Astrocyte (in vitro differentiated cells and primary cell): Measurements from ENCODE around the gene MED13L. TPM values are rescaled to one million over a fixed set of nuclear protein-coding genes. Genes with fewer than 3 reads are reported as not detected.

Experiments
- DNase-seq: peaks from one replicate; pipeline ENCODE4 v3.0.0-alpha.2; 2010; ENCODE audit warnings: low read depth
- FAIRE-seq: peaks from 2 replicates; lab custom pipeline; 2011; peaks lifted over from hg19 to GRCh38; lab: Jason Lieb, UNC
- H2AFZ ChIP-seq: 2 replicates; pipeline ENCODE4 v1.6.0; 2012; ENCODE audit warnings: low read depth, low read length, inconsistent platforms
- H3K27ac ChIP-seq: 2 replicates; pipeline ENCODE4 v1.5.1; 2011; ENCODE audit warnings: low read depth, low read length, inconsistent platforms
- H3K27me3 ChIP-seq: 2 replicates; pipeline ENCODE4 v1.6.0; 2011; ENCODE audit warnings: low read length, inconsistent platforms; ENCODE audit not compliant: insufficient read depth
- H3K36me3 ChIP-seq: 2 replicates; pipeline ENCODE4 v1.5.1; 2011; ENCODE audit warnings: low read length, inconsistent platforms; ENCODE audit not compliant: insufficient read depth
- H3K4me1 ChIP-seq: 2 replicates; pipeline ENCODE4 v1.5.1; 2011; ENCODE audit warnings: low read length, inconsistent platforms; ENCODE audit not compliant: insufficient read depth
- H3K4me2 ChIP-seq: 2 replicates; pipeline ENCODE4 v1.6.0; 2012; ENCODE audit warnings: low read length, inconsistent platforms
- H3K4me3 ChIP-seq: 2 replicates; pipeline ENCODE4 v1.5.1; 2011; ENCODE audit warnings: low read depth, mild to moderate bottlenecking, low read length, inconsistent platforms; ENCODE audit not compliant: insufficient read depth
- H3K79me2 ChIP-seq: 2 replicates; pipeline ENCODE4 v1.6.0; 2012; ENCODE audit warnings: mild to moderate bottlenecking, low read length, inconsistent platforms; ENCODE audit not compliant: insufficient read depth
- H3K9ac ChIP-seq: 2 replicates; pipeline ENCODE4 v1.6.0; 2012; ENCODE audit warnings: mild to moderate bottlenecking, low read length, inconsistent platforms
- H3K9me3 ChIP-seq: 2 replicates; pipeline ENCODE4 v1.5.1; 2012; ENCODE audit warnings: low read depth, mild to moderate bottlenecking, low read length, inconsistent platforms; ENCODE audit not compliant: insufficient read depth
- H4K20me1 ChIP-seq: 2 replicates; pipeline ENCODE4 v1.6.0; 2012; ENCODE audit warnings: low read length, inconsistent platforms; ENCODE audit not compliant: insufficient read depth
- H3K27ac Mint-ChIP-seq: one replicate; pipeline ENCODE4 v1.8.0; 2021; ENCODE audit warnings: mild to moderate bottlenecking, mixed read lengths; ENCODE audit not compliant: unreplicated experiment
- H3K27me3 Mint-ChIP-seq: one replicate; pipeline ENCODE4 v1.8.0; 2021; ENCODE audit warnings: low read depth, mixed read lengths; ENCODE audit not compliant: unreplicated experiment
- H3K36me3 Mint-ChIP-seq: one replicate; pipeline ENCODE4 v1.8.0; 2021; ENCODE audit warnings: low read depth, mixed read lengths; ENCODE audit not compliant: unreplicated experiment
- H3K4me1 Mint-ChIP-seq: one replicate; pipeline ENCODE4 v1.8.0; 2021; ENCODE audit warnings: low read depth, mixed read lengths; ENCODE audit not compliant: unreplicated experiment
- H3K4me3 Mint-ChIP-seq: one replicate; pipeline ENCODE4 v1.8.0; 2021; ENCODE audit warnings: mild to moderate bottlenecking, moderate library complexity, mixed read lengths; ENCODE audit not compliant: unreplicated experiment
- H3K9me3 Mint-ChIP-seq: one replicate; pipeline ENCODE4 v1.8.0; 2021; ENCODE audit warnings: mild to moderate bottlenecking, mixed read lengths; ENCODE audit not compliant: unreplicated experiment
- EZH2 ChIP-seq: IDR thresholded peaks from 2 replicates; pipeline ENCODE4 v1.6.1; 2012; ENCODE audit warnings: mild to moderate bottlenecking, low read length, inconsistent platforms; ENCODE audit not compliant: insufficient read depth
- total RNA-seq: library from RNA; stranded (reverse); gene quantifications from 2 replicates; pipeline ENCODE4 v1.2.1, GENCODE V29; 2021
- TF ChIP-seq, protein P1 (sequence below): IDR thresholded peaks from 2 replicates; pipeline ENCODE4 v1.5.1; 2011; ENCODE audit warnings: low read depth, mild to moderate bottlenecking, inconsistent platforms, low read length, moderate library complexity; ENCODE audit not compliant: insufficient read depth

The MED13L gene
- total RNA-seq, 1 donor from 2014 or later: 153 TPM

DNA sequence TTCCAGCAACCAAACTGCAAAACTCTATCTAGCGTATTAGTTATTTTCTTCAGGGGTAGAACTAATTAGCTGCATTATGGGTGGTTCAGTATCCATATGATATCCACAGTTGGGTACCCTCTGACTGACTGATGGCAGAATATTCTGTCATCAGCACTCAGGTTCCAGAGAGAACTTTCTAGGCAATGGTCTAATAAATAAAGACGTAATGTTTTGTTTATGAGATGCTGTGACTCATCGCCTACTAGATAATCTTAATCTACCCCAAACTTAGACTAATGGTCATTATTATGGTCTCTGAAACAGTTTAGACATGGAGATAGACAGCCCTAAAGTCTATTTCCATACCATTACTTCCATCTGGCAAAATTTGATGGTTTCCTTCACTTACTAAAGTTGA is 220.1 kb downstream of the MED13L start:
- Mint-ChIP-seq H3K27me3 (no peaks in the 10 kb centered on the region), H3K9me3 (no peaks in the 10 kb centered on the region), H3K4me1 (peaks cover 30% of the 10 kb centered on the region), H3K36me3 (no peaks in the 10 kb centered on the region), H3K27ac (no peak overlapping the region), H3K4me3 (no peak overlapping the region)
- Histone ChIP-seq H3K4me1 (peaks cover 7% of the 10 kb centered on the region), H2AFZ (no peak overlapping the region), H3K4me3 (no peak overlapping the region), H3K79me2 (peaks cover 85% of the 10 kb centered on the region), H3K27ac (no peak overlapping the region), H4K20me1 (peaks cover 80% of the 10 kb centered on the region), H3K36me3 (no peaks in the 10 kb centered on the region), H3K4me2 (no peak overlapping the region), H3K9me3 (no peaks in the 10 kb centered on the region), H3K9ac (no peak overlapping the region), H3K27me3 (no peaks in the 10 kb centered on the region)
- no peak for DNase-seq
- TF ChIP-seq, protein P1, sequence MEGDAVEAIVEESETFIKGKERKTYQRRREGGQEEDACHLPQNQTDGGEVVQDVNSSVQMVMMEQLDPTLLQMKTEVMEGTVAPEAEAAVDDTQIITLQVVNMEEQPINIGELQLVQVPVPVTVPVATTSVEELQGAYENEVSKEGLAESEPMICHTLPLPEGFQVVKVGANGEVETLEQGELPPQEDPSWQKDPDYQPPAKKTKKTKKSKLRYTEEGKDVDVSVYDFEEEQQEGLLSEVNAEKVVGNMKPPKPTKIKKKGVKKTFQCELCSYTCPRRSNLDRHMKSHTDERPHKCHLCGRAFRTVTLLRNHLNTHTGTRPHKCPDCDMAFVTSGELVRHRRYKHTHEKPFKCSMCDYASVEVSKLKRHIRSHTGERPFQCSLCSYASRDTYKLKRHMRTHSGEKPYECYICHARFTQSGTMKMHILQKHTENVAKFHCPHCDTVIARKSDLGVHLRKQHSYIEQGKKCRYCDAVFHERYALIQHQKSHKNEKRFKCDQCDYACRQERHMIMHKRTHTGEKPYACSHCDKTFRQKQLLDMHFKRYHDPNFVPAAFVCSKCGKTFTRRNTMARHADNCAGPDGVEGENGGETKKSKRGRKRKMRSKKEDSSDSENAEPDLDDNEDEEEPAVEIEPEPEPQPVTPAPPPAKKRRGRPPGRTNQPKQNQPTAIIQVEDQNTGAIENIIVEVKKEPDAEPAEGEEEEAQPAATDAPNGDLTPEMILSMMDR: no peak
- TF ChIP-seq EZH2: no peak
- FAIRE-seq: no peak

DNA sequence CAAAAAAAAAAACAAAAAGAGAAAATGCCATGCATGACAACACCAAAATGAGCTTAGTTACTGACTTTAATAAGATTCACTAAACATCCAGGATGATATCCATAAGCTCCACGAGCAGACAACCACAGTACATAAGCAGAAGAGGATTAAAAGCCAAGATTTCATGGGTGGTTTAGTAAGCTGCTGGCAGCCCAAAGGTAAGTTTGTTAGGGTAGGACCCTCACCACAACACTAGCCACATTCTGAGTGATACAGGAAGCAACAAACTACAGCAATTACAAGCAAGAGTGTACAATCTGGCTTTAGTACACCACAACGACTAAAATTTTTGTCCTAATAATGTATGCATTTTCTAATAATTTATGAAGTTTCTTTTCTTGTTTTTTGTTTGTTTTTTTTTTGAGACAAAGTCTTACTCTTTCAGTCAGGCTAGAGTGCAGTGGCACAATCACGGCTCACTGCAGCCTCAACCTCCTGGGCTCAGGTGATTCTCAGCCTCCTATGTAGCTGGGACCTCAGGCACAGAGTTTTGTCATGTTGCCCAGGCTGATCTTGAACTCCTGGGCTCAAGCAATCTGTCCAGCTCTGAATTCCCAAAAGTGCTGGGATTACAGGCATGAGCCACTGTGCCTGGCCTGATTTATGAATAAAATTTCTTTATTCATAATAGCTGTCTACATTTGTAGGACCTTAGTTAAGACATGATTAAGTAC is 221.4 kb downstream of the MED13L start:
- FAIRE-seq: no peak
- Mint-ChIP-seq H3K9me3 (no peaks in the 10 kb centered on the region), H3K4me1 (peaks cover 38% of the 10 kb centered on the region)

More for the DNA sequence above, 221.4 kb downstream of the MED13L start:
- Mint-ChIP-seq H3K4me3 (no peak overlapping the region), H3K36me3 (no peaks in the 10 kb centered on the region), H3K27me3 (no peaks in the 10 kb centered on the region), H3K27ac (no peak overlapping the region)
- no peak overlapping the region for H3K4me3 ChIP-seq
- H3K4me2 ChIP-seq: no peak overlapping the region
- peaks cover 7% of the 10 kb centered on the region for H3K4me1 ChIP-seq
- H3K36me3 ChIP-seq: no peaks in the 10 kb centered on the region
- H3K9ac ChIP-seq: no peak overlapping the region
- H2AFZ ChIP-seq: no peak overlapping the region
- H3K79me2 ChIP-seq: peaks cover 92% of the 10 kb centered on the region
- DNase-seq: no peak
- no peak overlapping the region for H3K27ac ChIP-seq
- peaks cover 85% of the 10 kb centered on the region for H4K20me1 ChIP-seq
- H3K27me3 ChIP-seq: no peaks in the 10 kb centered on the region
- H3K9me3 ChIP-seq: no peaks in the 10 kb centered on the region
- no peak for TF ChIP-seq EZH2
- TF ChIP-seq, protein P1: no peak
